ENCODE measurements around the gene CELSR1. TPM values are rescaled to one million over a fixed set of nuclear protein-coding genes. Genes with fewer than 3 reads are reported as not detected.

The CELSR1 gene
- total RNA-seq, 2 donors from 2014 or later: 24.4 to 34.1 TPM

DNA sequence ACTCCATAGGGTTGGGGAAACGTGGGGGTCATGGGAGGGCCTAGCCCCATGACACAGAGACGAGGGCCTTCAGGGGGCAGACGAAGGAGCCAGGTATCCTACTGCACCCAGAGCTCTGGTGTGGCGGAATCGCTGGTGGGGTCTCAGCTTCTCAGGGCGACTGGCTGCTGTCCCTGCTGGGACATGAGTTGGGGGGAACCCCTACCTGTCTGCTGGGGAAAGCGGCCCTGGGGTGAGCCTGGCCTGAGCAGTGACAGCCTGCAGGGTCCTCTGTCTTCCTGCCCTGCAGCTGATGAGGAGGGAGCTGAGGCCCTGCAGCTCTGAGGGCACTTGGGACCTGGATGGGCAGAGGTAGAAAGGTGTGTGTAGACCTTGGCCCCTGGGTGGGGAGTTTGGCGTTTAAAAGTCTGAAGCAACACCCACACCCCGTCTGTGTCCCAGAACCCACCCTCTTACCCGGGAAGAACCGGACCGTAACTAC lies 49.2 kb upstream of the CELSR1 start:
- Mint-ChIP-seq H3K4me3 (no peak overlapping the region), H3K27me3 (ENCODE audit: insufficient read depth) (no peaks in the 10 kb centered on the region), H3K27ac (peak overlapping the region; percentile 40), H3K36me3 (ENCODE audit: low read depth) (no peaks in the 10 kb centered on the region), H3K9me3 (no peaks in the 10 kb centered on the region), H3K4me1 (peaks cover 25% of the 10 kb centered on the region)
- 92 to 100% methylated on average over 6 to 12 of the region's 12 CpGs for WGBS, 2 experiments (ENCODE audit: insufficient coverage in 1 of 2, insufficient read length in 1 of 2)
- Histone ChIP-seq H3K27ac (ENCODE audit: low read depth, low read length) (no peak overlapping the region), H3K4me3 (ENCODE audit: low read length) (no peak overlapping the region), H3K27me3 (ENCODE audit: control insufficient read depth, insufficient read depth, low read length, poor library complexity, severe bottlenecking) (no peaks in the 10 kb centered on the region), H3K36me3 (ENCODE audit: control insufficient read depth, insufficient read depth, low read length) (no peaks in the 10 kb centered on the region), H3K9ac (ENCODE audit: extremely low read depth, low read length, poor library complexity, severe bottlenecking) (no peak overlapping the region), H3K4me1 (ENCODE audit: control insufficient read depth, insufficient read depth, low read length) (peaks cover 14% of the 10 kb centered on the region), H3K9me3 (ENCODE audit: control insufficient read depth, low read length) (no peaks in the 10 kb centered on the region)
- TF ChIP-seq, protein P1, sequence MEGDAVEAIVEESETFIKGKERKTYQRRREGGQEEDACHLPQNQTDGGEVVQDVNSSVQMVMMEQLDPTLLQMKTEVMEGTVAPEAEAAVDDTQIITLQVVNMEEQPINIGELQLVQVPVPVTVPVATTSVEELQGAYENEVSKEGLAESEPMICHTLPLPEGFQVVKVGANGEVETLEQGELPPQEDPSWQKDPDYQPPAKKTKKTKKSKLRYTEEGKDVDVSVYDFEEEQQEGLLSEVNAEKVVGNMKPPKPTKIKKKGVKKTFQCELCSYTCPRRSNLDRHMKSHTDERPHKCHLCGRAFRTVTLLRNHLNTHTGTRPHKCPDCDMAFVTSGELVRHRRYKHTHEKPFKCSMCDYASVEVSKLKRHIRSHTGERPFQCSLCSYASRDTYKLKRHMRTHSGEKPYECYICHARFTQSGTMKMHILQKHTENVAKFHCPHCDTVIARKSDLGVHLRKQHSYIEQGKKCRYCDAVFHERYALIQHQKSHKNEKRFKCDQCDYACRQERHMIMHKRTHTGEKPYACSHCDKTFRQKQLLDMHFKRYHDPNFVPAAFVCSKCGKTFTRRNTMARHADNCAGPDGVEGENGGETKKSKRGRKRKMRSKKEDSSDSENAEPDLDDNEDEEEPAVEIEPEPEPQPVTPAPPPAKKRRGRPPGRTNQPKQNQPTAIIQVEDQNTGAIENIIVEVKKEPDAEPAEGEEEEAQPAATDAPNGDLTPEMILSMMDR (conservative IDR thresholded peaks at IDR 0.05): no peak
- DNase-seq: no peak

- H3K27ac ChIP-seq (ENCODE audit: low read depth, low read length): no peak overlapping the region
- Mint-ChIP-seq H3K27ac (no peak overlapping the region), H3K4me1 (peaks cover 25% of the 10 kb centered on the region), H3K27me3 (ENCODE audit: insufficient read depth) (no peaks in the 10 kb centered on the region), H3K36me3 (ENCODE audit: low read depth) (no peaks in the 10 kb centered on the region), H3K4me3 (no peak overlapping the region), H3K9me3 (no peaks in the 10 kb centered on the region)
- 90 to 100% methylated on average over 1 to 12 of the region's 12 CpGs for WGBS, 2 experiments (ENCODE audit: insufficient coverage in 1 of 2, insufficient read length in 1 of 2)
- H3K4me3 ChIP-seq (ENCODE audit: low read length): no peak overlapping the region
- H3K4me1 ChIP-seq (ENCODE audit: control insufficient read depth, insufficient read depth, low read length): peaks cover 14% of the 10 kb centered on the region
- TF ChIP-seq, protein P1 (conservative IDR thresholded peaks at IDR 0.05): no peak
- no peaks in the 10 kb centered on the region for H3K36me3 ChIP-seq (ENCODE audit: control insufficient read depth, insufficient read depth, low read length)
- H3K9me3 ChIP-seq (ENCODE audit: control insufficient read depth, low read length): no peaks in the 10 kb centered on the region
- H3K27me3 ChIP-seq (ENCODE audit: control insufficient read depth, insufficient read depth, low read length, poor library complexity, severe bottlenecking): no peaks in the 10 kb centered on the region
- DNase-seq: peak; percentile 68
- no peak overlapping the region for H3K9ac ChIP-seq (ENCODE audit: extremely low read depth, low read length, poor library complexity, severe bottlenecking)
Observed at GRCh38 chr22:46586123-46586519, 48.7 kb upstream of the CELSR1 start.

DNA sequence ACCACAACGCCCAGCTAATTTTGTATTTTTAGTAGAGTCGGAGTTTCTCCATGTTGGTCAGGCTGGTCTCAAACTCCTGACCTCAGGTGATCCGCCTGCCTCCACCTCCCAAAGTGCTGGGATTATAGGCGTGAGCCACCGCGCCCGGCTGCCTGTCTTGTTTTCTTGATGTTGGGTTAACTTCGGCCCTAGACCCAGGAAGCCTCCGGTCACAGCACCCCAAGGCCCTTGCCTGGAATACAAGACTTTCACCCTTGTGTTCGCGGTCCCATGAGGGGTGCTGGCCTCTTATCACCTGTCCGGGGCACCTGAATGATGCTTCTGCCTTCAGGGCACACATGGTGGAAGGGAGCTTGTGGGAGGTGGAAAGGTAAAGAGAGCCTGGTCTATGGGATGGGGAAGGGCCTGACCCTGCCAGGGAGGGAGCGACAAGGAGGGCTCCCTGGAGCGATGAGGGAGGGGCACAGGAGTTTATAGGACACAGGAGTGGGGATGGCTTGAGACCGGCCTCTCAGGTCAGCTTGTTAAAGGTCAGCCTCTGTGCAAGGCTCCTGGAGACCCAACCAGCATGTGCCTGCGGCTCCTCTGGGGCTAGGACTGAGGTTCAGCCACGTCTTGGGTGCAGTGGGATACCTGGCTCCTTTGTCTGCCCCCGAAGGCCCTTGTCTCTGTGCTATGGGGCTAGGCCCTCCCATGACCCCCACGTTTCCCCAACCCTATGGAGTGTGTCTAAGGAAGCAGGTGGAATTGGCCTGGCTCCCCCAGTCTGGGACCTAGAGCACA lies 48.1 kb upstream of the CELSR1 start:
- Mint-ChIP-seq H3K4me3 (no peak overlapping the region), H3K36me3 (ENCODE audit: low read depth) (no peaks in the 10 kb centered on the region), H3K27me3 (ENCODE audit: insufficient read depth) (no peaks in the 10 kb centered on the region), H3K4me1 (peaks cover 25% of the 10 kb centered on the region), H3K27ac (no peak overlapping the region), H3K9me3 (no peaks in the 10 kb centered on the region)
- TF ChIP-seq, protein P1 (conservative IDR thresholded peaks at IDR 0.05): no peak
- H3K27ac ChIP-seq (ENCODE audit: low read depth, low read length): no peak overlapping the region
- no peaks in the 10 kb centered on the region for H3K27me3 ChIP-seq (ENCODE audit: control insufficient read depth, insufficient read depth, low read length, poor library complexity, severe bottlenecking)
- H3K4me3 ChIP-seq (ENCODE audit: low read length): no peak overlapping the region
- no peaks in the 10 kb centered on the region for H3K36me3 ChIP-seq (ENCODE audit: control insufficient read depth, insufficient read depth, low read length)
- no peak overlapping the region for H3K9ac ChIP-seq (ENCODE audit: extremely low read depth, low read length, poor library complexity, severe bottlenecking)
- no peaks in the 10 kb centered on the region for H3K9me3 ChIP-seq (ENCODE audit: control insufficient read depth, low read length)
- H3K4me1 ChIP-seq (ENCODE audit: control insufficient read depth, insufficient read depth, low read length): peaks cover 14% of the 10 kb centered on the region
- no peak for DNase-seq
- WGBS, 2 experiments (ENCODE audit: insufficient coverage in 1 of 2, insufficient read length in 1 of 2): 94 to 98% methylated on average over 8 to 19 of the region's 19 CpGs
